Endothelial cell of umbilical vein (primary cell): ENCODE measurements around the gene SLC9B2. TPM values are rescaled to one million over a fixed set of nuclear protein-coding genes. Genes with fewer than 3 reads are reported as not detected.

Source experiments
- BruUV-seq: library from RNA; stranded (reverse); fragments of 400-500 nt; replicated peaks from 2 replicates; lab custom pipeline; 2021; lab: Mats Ljungman, UMichigan
- CTCF ChIA-PET: fragments of 300-600, 350-600 bp; sonication (Branson Sonifier 250); formaldehyde crosslinking; loops from one replicate; lab custom pipeline; 2021; ENCODE audit warnings: antibody characterized with exemption, inconsistent platforms; lab: Charles Lee
- POLR2A ChIA-PET: fragments of 300-600, 350-600 bp; sonication (Branson Sonifier 250); formaldehyde crosslinking; loops from one replicate; lab custom pipeline; 2021; ENCODE audit warnings: antibody characterized with exemption, inconsistent platforms; lab: Charles Lee
- DNase-seq: peaks from one replicate; pipeline ENCODE4 v3.0.0-alpha.2; 2011; ENCODE audit warnings: low read depth, low spot score
- FAIRE-seq: peaks from 2 replicates; lab custom pipeline; 2011; peaks lifted over from hg19 to GRCh38; lab: Jason Lieb, UNC
- H2AFZ ChIP-seq: 2 replicates; pipeline ENCODE4 v1.6.0; 2012; ENCODE audit warnings: low read depth, low read length, control low read depth, inconsistent platforms
- H3K27ac ChIP-seq: 2 replicates; pipeline ENCODE4 v1.5.1; 2011; ENCODE audit warnings: low read depth, mild to moderate bottlenecking, control low read depth, low read length, moderate library complexity; ENCODE audit not compliant: insufficient read depth
- H3K27me3 ChIP-seq, 2 experiments: 2 replicates each; pipeline versions ENCODE4 v1.6.0 to v1.6.1; 2011; ENCODE audit warnings: low read length in 2 of 2, mixed read lengths in 1 of 2; ENCODE audit not compliant: control insufficient read depth in 2 of 2, insufficient read depth in 2 of 2
- H3K36me3 ChIP-seq, 2 experiments: 2 replicates in 1 of 2; 3 replicates in 1 of 2; pipeline ENCODE4 v1.5.1; 2011; ENCODE audit warnings: low read length in 2 of 2, mild to moderate bottlenecking in 1 of 2, moderate library complexity in 1 of 2; ENCODE audit not compliant: control insufficient read depth in 2 of 2, insufficient read depth in 2 of 2; ENCODE audit errors: extremely low read depth in 1 of 2
- H3K4me1 ChIP-seq: 3 replicates; pipeline ENCODE4 v1.5.1; 2011; ENCODE audit warnings: mild to moderate bottlenecking, low read length; ENCODE audit not compliant: control insufficient read depth, insufficient read depth; ENCODE audit errors: extremely low read depth
- H3K4me2 ChIP-seq: 2 replicates; pipeline ENCODE4 v1.6.1; 2011; ENCODE audit warnings: low read length, control low read depth, mixed read lengths; ENCODE audit not compliant: insufficient read depth
- H3K4me3 ChIP-seq, 3 experiments: fragments of 200-600 bp in 1 of 3; sonication (generic), shearing (Covaris generic) in 1 of 3; replicated peaks in 1 of 3; 2 replicates each; pipeline ENCODE4 v1.5.1; 2011 to 2016; ENCODE audit warnings: control low read depth in 3 of 3, low read length in 3 of 3, mild to moderate bottlenecking in 2 of 3, inconsistent platforms in 1 of 3, low read depth in 1 of 3, moderate library complexity in 1 of 3; ENCODE audit not compliant: insufficient read depth in 1 of 3
- H3K79me2 ChIP-seq: 2 replicates; pipeline ENCODE4 v1.6.0; 2012; ENCODE audit warnings: low read length, inconsistent platforms; ENCODE audit not compliant: control insufficient read depth, insufficient read depth
- H3K9ac ChIP-seq: replicated peaks from 2 replicates; pipeline ENCODE3; 2011; ENCODE audit warnings: low read length, control low read depth; ENCODE audit not compliant: insufficient read depth; ENCODE audit errors: extremely low read depth
- H3K9me1 ChIP-seq: replicated peaks from 3 replicates; pipeline ENCODE4 v1.6.0; 2011; ENCODE audit warnings: mild to moderate bottlenecking, low read length; ENCODE audit not compliant: control insufficient read depth, insufficient read depth; ENCODE audit errors: extremely low read depth
- H3K9me3 ChIP-seq: replicated peaks from 2 replicates; pipeline ENCODE4 v1.5.1; 2012; ENCODE audit warnings: low read length, inconsistent platforms; ENCODE audit not compliant: control insufficient read depth, insufficient read depth
- H4K20me1 ChIP-seq: replicated peaks from 2 replicates; pipeline ENCODE3; 2011; ENCODE audit warnings: mild to moderate bottlenecking, low read length; ENCODE audit not compliant: control insufficient read depth, insufficient read depth; ENCODE audit errors: extremely low read depth
- CTCF ChIP-seq, 2 donors: IDR thresholded peaks; 1 replicate in 1 of 2; 2 replicates in 1 of 2; pipeline ENCODE4 v1.5.1; 2011; ENCODE audit warnings: low read length in 2 of 2, mild to moderate bottlenecking in 2 of 2, moderate library complexity in 2 of 2, control low read depth in 1 of 2, inconsistent platforms in 1 of 2, low read depth in 1 of 2; ENCODE audit not compliant: insufficient read depth in 1 of 2; ENCODE audit errors: extremely low read depth in 1 of 2
- EZH2 ChIP-seq: IDR thresholded peaks from 2 replicates; pipeline ENCODE4 v1.6.1; 2012; ENCODE audit warnings: borderline replicate concordance, low read depth, mild to moderate bottlenecking, moderate library complexity, low read length, inconsistent platforms; ENCODE audit not compliant: severe bottlenecking
- FOS ChIP-seq: IDR thresholded peaks from 2 replicates; pipeline ENCODE4 v1.6.1; 2011; ENCODE audit warnings: mild to moderate bottlenecking, low read length, moderate library complexity, borderline replicate concordance; ENCODE audit not compliant: insufficient read depth
- GATA2 ChIP-seq: IDR thresholded peaks from 2 replicates; pipeline ENCODE4 v1.7.0; 2011; ENCODE audit warnings: low read depth, mild to moderate bottlenecking, moderate library complexity, mixed read lengths, low read length; ENCODE audit not compliant: insufficient read length, insufficient read depth
- JUN ChIP-seq: IDR thresholded peaks from 2 replicates; pipeline ENCODE4 v1.6.1; 2011; ENCODE audit warnings: borderline replicate concordance, low read depth; ENCODE audit not compliant: insufficient read length, insufficient read depth
- MAX ChIP-seq: IDR thresholded peaks from 2 replicates; pipeline ENCODE4 v1.6.1; 2011; ENCODE audit not compliant: insufficient read depth, insufficient read length
- MYC ChIP-seq: IDR thresholded peaks from one replicate; pipeline ENCODE4 v1.6.1; 2011; ENCODE audit warnings: mild to moderate bottlenecking, low read depth, low read length
- POLR2A ChIP-seq: IDR thresholded peaks from 2 replicates; pipeline ENCODE4 v1.6.1; 2012; ENCODE audit warnings: low read depth, mild to moderate bottlenecking, control low read depth, low read length
- POLR2AphosphoS5 ChIP-seq: IDR thresholded peaks from 2 replicates; pipeline ENCODE4 v1.6.1; 2012; ENCODE audit warnings: low read depth, mild to moderate bottlenecking, control low read depth, low read length, moderate library complexity; ENCODE audit not compliant: insufficient read depth
- dilution Hi-C: fragments of 300-500 bp; cut with MboI; formaldehyde crosslinking; loops from one replicate; pipeline ENCODE4 v1.15.0; 2019; ENCODE audit warnings: low sequenced_read_pairs; ENCODE audit not compliant: extremely low pct_ligation_motif_present
- intact Hi-C: fragments of 100-400 bp; cut with micrococcal nuclease; formaldehyde crosslinking; loops from one replicate; pipeline ENCODE4 v1.10.0; 2022
- polyA plus RNA-seq, 4 experiments: library from polyadenylated mRNA; depleted of rRNA in 3 of 4; stranded (reverse) in 3 of 4; unstranded in 1 of 4; fragments of >200 nt; gene quantifications; 2 replicates each; pipeline versions ENCODE4 v1.2.1 to v1.2.3, GENCODE V29; 2011 to 2012; ENCODE audit warnings: missing spikeins in 1 of 4
- total RNA-seq: library from RNA; stranded (reverse); gene quantifications from 2 replicates; pipeline ENCODE4 v1.2.3, GENCODE V29; 2021

SLC9B2 gene
- total and polyA plus RNA-seq, 2 donors (not counting 3 experiments of a cell fraction or from before 2014, with no cell fraction given), result 9.6 to 23.5 TPM

- Histone ChIP-seq H3K9ac (no peak overlapping the region), H3K36me3 (no peaks in the 10 kb centered on the region), H2AFZ (no peak overlapping the region), H3K27ac (no peak overlapping the region), H3K9me1 (no peaks in the 10 kb centered on the region), H3K4me3 (no peak overlapping the region), H3K27me3 (no peaks in the 10 kb centered on the region), H3K9me3 (no peaks in the 10 kb centered on the region), H4K20me1 (no peaks in the 10 kb centered on the region), H3K4me2 (no peak overlapping the region), H3K79me2 (no peaks in the 10 kb centered on the region), H3K4me1 (no peaks in the 10 kb centered on the region)
- FAIRE-seq, result no peak
- dilution Hi-C loops (no loop called here), intact Hi-C loops (no loop called here)
- DNase-seq, result no peak
- CTCF ChIA-PET, result interaction anchor here (0.8 to 0.9 kb wide), 3 partner anchors 8 to 17 kb away, joined by 3 to 4 read pairs (median 3); no protein-coding TSS in a partner anchor
- no peak for TF ChIP-seq EZH2
- no peak for TF ChIP-seq MAX
- TF ChIP-seq GATA2, result no peak
- no peak for TF ChIP-seq MYC
- no peak for TF ChIP-seq POLR2A
- no peak for TF ChIP-seq POLR2AphosphoS5
- no peak for TF ChIP-seq CTCF (IDR thresholded peaks at IDR 0.05; ENCODE audit: extremely low read depth in 1 of 2, insufficient read depth in 1 of 2, low read depth in 1 of 2, low read length in 2 of 2)
- TF ChIP-seq FOS, result no peak
- TF ChIP-seq JUN, result no peak
- POLR2A ChIA-PET, result no interaction called here
- BruUV-seq, result no TSS peak
These were observed 16.0 kb downstream of the SLC9B2 start for GRCh38 chr4:103060453-103061148.
